Activated effector memory CD4-positive, alpha-beta T cell treated with Interleukin-2 at 50 U/mL for 16 hours (primary cell): Measurements from ENCODE around the gene SPATA6.
A peak's percentile ranks its signal among the peaks of the same experiment; 100 is the strongest.
"Not testable (repeated sequence)": the region's sequence is repeated elsewhere in the genome, so short reads cannot be mapped to it uniquely, and the experiment has no call there.

Experiments used
- DNase-seq: peaks from one replicate; pipeline ENCODE4 v3.0.0-alpha.2; 2020

SPATA6 gene

DNA sequence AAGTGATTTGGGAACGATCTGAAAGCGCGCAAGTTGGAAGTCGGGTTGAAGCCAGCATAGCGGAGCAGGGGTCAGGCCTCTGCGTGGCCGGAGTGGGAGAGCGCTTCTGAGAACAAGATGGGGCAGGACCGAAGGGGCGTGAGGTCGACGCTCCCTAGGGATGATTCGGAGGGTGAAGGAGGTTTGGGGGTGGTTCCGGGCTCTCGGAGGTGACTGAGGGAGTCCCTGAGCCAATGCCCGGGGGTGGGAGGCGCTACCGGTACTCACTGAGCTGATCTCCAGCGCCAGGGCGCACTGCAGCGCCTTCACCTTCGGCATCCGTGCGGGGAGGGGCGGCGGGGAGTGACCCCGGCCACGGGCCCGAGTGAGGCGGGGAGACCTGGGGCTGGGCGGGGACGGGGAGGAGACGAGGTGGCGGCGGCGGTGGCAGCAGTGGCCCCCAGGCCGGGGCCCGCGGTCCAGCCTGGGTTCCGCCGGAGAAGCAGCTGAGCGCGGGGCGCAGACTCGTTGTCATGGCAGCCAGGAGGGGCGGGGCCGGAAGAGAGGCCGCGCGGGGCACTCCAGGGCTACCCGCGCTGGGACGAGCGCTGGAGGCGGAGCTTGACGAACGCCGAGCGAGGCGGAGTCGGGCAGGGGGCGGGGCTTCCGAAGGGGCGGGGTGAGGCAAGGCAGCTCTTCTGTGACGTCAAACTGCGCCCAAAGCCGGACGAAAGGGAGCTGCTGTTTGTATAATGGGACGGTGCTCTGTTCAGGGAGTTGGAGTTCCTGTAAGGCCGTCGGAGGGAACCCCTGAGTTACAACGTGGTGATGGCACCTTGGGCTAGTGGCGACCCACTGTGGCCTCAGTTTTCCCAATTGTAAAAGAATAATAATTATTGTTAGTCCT is at the start of gene SPATA6:
SPATA6 (minus strand) TSS at position 514 of the 886 bp plus-strand sequence; CDS start at position 318, 196 bp downstream.
- peak; percentile 85 for DNase-seq

DNA sequence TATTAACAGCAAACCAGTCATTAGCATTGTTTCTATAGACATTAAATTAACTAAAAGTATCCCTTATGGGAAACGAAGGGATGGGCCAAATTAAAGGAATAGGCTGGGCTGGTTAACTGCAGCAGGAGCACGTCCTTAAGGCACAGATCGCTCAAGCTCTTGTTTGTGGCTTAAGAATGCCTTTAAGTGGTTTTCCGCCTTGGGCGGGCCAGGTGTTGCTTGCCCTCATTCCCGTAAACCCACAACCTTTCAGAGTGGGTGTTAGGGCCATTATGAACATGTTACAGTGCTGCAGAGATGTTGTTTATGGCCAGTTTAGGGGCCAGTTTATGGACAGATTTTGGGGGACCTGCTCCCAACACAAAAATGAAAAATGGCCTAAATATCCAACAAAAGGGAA is 47.9 kb upstream of the SPATA6 start:
- DNase-seq = not testable (repeated sequence)

DNA sequence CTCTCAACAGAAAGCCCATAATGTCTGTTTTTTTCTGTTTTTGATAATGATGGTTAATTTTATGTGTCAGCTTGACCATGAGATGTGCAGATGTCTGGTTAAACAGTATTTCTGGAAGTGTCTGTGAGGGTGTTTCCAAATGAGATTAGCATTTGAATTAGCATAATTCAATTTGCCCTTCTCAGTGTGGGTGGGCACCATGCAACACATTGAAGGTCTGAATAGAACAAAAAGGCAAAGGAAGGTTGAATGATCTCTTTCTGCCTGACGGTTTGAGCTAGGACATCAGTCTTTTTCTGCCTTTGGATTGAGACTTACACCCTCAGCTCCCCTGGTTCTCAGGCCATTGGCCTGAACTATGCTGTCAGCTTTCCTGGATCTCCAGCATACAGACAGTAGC is 34.9 kb upstream of the SPATA6 start:
- DNase-seq = no peak

DNA sequence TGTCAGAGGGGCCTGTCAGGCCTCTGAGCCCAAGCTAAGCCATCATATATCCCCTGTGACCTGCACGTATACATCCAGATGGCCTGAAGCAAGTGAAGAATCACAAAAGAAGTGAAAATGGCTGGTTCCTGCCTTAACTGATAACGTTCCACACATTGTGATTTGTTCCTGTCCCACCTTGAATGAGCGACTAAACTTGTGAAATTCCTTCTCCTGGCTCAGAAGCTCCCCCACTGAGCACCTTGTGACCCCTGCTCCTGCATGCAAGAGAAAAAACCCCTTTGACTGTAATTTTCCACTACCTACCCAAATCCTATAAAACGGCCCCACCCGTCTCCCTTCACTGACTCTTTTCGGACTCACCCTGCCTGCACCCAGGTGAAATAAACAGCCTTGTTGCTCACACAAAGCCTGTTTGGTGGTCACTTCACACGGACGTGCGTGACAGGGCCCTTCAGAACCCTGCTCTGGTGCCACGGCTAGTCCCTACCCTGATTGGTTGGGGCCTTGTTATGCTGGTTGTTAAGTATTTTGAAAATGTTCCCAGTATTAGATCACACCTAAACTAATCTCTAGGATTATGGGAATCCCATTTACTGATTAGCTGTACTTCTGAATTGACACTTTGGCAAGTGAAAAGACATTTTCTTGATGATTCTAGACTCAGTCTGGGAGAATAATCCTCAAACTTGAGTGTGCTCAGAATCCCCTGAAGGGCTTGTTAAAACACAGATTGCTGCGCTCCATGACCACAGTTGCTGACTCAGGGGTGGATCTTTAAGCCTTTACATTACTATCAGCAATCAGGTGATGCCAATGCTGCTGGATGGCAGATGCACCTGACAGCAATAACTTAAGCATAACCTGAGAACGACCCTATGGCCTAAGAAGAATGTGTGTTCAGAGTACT is 28.8 kb upstream of the SPATA6 start:
- DNase-seq = no peak

DNA sequence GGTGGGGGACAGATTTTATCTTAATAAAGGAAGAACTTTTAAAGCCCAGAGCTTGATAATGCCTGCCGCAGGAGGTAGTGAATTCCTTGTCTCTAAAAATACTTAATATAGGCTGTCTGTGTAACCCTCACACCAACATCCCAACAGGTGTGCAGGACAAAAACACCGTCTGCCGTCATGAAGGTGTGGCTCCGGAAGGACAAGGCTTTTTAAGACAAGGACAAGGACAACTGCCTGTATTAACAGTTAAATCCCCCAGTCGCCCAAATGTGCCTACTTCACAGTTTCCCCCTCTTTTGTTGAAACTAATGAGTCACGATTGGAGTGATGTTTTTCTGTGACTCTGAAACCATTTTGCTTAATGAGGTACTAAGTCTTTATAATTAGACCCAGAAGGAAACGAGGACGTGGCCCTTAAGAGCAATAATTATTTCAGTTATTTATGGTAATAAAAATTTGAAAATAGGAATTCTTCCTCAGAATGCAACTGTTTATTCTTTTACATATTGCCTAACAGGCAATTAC is 27.3 kb upstream of the SPATA6 start:
- no peak for DNase-seq

DNA sequence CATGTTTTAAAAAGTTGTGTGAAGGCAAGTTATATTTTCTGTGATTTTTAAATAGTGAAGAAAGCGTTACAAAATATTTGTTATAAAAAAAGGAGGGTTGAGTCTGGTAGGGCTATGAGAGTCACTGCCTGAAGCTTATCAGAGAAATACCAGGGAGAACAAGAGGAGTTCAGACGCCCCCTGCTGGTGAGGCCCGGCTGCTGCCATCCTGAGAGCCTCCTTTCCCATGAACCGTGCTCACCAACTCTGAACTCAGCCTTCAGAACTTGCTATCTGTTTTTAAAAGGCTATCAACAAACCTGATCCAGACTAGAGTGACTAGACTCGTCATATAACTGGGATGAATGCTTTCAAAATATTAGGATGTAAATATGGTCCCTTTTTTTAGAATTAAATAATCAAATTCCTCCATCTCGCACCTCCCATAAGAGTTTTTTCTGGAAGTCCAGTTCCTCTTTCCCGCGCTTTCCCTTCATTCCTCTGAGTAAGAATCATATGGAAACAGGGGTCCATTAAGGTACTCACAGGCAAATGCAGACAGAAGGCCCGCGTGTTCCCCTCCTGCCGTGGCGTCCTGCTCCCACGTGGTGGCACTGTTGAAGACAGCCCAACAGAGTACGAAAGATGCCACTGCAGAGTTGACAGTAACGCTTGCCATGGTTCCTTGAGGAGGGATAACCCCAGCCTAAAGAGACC is 26.2 kb upstream of the SPATA6 start:
- peak; percentile 22 for DNase-seq

DNA sequence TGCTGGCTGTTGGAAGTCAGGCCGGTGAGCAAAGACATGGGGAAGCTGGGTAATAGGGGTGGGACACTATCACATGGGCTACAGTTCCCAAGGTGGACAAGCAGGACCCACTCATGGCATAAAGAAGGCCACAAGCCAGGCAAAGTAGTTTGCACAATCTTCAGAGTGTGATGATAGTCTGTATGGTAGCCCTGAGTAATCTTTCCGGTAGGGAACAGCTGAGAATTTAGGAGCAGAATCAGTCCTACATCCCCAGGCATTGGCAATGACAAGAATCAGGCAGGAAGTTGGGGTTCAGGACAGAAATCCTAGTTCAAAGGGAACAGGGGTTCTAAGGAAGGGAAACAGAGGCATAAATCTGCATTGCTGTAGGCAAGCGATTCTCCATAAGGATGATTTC is 23.9 kb upstream of the SPATA6 start:
- no peak for DNase-seq

DNA sequence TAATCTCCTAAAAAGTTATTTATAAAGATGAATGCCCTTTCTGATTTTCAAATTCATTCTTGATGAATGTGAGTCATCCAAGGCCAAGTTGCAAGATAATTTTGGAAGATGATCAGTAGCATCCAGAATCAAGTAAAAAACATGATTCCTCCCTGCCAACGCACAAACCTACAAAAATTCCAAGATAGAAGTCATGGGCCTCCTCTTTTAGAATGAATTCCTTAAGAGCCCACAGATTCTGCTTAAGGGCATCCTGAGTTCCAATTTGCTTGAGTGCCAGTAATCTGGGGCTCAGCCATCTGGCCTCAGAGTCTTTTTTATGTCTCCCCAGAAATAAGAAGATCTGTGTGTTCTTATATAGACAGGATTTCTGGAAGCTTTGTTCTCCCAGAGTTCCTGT is 23.2 kb upstream of the SPATA6 start:
- no peak for DNase-seq

DNA sequence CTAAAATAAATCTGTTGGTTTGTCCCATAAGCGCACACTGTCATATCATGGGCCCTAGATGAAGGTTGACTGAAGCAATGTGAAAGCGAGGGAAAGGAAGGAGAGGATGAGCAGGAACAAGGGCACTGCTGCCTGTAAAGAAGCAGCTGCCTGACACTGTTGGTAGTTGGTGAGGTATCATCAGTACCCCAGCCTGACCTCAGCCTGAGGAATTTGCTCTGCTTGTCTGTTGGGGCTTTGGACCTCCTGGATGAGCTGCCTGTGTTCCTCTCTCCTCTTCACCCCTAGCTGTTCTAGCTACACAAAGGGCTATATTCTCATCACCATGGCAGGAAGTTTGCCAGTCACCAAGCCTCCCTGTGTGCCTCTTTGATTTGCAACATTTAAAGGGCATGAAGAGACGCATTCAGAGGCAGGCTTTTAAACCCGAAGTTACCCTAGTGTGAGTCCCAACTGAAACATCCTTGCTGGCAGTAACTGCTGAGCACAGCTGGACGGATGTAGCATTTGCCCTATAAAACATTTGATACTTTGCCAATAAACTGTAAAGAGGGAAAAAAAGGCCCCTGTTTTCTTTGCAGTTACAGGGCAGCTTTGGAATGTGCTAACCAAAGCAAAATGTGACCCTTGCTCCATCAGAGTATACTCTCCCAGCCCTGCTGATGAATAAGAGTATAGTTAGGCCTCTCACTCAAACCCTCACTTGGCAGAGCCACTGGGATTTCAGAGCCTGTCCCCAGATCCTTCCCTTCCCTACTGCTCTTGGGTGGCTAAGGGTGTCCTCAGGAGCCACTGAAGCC is 22.2 kb upstream of the SPATA6 start:
- DNase-seq = no peak

DNA sequence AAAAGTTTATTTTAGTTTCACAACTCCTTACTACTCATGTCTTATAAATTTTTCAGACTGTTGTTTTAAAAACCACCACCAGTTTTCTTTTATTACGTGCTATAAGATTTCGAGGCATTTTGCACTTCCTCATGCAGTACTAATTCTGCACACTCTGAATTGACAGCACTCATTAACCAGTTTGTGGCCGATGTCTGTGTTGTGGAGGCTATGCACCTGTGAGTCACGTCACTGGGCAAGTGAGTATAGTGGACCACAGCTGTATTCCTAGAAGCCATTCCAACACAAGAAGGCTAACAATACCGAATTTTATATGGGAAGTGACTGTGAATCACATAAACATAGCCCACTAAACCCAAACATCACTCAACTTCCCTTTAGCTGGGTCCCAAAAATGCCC is 21.0 kb upstream of the SPATA6 start:
- no peak for DNase-seq

DNA sequence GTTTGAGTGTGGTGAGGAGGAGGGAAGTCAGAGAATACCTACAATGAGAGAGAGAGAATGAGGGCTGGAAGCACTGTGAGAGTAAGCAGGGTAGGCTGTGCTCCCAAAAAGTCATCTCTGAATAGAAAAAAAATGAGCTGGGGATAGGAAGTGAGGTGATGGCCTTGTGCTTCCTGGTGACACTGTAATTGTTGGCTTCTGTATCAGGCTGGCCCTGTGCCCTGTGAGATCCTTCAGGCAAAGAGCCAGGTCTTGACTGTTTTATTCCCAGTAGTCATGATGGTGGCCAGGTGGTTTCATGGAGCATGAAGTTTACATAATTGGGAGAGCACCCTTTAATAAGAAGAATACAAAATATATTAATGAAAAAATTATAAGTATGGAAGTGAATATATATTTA is 20.4 kb upstream of the SPATA6 start:
- DNase-seq = no peak

DNA sequence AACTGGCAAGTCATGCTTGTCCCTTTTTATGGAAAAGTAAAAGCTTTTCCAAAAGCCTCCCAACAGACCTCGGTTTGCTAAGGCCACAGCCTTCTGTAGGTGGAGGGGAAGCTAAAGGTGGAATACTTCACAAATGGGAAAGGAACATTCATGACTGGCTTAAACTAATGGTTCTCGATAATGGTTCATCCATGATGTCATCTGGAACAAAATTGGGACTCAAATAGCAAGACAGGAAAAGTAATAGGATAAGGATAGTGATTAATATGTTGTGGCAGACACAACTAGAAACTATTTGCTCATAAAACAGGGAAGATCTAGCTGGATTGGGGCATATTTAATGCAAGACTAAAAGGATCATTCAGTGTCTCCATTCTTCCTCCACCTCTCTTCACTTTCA is 16.7 kb upstream of the SPATA6 start:
- DNase-seq = no peak

DNA sequence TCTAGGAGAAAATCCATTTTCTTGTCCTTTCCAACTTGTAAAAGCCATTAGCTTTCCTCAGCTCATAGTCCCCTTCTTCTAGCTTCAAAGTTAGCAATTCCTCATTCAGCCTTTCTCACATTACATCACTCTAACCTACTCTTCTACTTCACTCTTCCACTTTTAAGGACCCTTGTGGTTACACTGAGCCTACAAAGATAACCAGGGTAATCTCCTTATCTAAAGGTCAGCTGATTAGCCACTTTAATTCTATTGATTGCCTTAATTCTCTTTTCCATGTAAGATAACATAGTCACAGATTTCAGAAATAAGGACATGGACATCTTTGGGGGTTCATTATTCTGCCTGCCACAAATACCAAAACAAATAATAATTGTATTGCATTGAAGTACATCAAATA is 8.5 kb upstream of the SPATA6 start:
- DNase-seq = no peak

DNA sequence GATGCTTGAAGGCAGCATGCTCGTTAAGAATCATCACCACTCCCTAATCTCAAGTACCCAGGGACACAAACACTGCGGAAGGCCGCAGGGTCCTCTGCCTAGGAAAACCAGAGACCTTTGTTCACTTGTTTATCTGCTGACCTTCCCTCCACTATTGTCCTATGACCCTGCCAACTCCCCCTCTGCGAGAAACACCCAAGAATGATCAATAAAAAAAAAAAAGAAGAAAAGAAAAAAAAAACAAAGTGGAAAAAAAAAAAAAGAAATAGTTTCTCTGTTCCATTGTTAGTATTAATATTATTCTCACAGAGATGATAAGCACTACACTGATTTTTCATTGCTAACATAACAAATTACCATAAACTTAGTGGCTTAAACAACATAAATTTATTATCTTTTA is 8.0 kb upstream of the SPATA6 start:
- DNase-seq = not testable (repeated sequence)

DNA sequence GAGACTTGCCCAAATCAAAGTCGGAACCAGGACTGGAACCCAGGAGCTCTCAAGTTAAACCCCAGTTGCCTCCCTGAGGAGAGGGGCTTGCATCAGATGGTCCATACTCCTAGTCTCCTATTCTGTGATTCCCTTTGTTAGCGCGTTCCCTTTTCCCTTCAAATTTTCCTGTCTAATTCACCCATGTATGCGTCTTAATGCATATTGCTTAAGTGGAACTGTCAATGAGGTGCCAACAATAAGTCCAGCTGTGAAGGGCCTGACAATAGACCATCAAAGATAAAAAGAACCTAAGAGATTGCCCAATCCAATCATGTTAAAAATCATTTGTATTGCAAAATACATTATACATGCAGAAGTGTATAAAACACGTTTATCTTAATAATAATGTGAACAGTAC is 634 bp upstream of the SPATA6 start:
- DNase-seq = no peak

DNA sequence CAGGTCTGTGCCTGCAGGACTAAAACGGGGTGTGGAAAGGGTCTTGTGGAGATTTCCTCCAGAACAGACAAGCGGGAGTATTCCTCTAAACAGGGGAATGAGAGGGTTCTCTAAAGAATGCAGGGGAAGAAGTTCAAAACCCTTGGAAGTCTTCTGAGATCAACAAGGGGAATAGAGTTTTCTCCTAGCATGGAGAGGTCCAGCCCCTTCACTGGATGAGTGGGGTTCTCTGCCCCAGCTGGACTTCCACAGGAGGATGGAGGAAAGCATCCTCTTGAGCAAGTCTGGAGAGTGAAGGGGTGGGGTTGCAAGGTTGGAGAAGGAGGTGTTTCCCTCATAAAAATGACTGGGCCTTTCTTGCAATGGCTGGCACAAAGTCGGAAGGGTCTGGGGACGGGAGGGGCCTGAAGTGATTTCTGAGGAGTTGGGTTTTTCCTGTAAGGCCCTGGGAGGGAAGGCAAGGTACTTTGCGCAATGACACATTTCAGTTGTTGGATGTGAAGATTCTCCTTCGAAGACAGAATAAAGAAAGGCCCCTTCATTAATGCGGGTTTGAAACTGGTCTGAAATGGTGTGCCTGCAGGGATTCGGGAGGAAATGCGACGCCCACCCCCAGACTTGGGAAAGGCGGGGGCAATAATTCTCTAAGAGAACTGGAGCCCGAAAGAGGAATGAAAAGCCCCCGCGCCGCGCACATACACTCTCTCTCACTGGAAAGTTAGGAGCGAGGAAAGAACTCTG is 884 bp downstream of the SPATA6 start:
- no peak for DNase-seq

DNA sequence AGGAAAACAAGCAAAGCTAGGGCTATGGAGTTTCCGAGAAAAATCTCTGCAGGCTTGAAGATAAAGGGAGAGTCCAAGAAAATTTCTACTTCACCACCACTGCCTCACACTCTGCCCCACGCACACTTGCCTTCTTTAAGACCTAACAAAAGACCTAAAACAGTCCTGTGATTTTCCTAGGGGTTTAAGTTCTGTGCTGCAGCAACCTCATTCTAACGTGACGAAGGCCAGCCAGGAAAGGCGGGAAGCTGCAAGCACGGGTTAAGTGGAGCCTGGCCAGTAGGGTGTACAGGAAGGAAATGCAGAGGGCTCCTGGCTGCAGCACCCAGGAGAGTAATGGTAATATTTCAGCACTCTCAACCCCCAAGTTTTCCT is 1.5 kb downstream of the SPATA6 start:
- DNase-seq = no peak

DNA sequence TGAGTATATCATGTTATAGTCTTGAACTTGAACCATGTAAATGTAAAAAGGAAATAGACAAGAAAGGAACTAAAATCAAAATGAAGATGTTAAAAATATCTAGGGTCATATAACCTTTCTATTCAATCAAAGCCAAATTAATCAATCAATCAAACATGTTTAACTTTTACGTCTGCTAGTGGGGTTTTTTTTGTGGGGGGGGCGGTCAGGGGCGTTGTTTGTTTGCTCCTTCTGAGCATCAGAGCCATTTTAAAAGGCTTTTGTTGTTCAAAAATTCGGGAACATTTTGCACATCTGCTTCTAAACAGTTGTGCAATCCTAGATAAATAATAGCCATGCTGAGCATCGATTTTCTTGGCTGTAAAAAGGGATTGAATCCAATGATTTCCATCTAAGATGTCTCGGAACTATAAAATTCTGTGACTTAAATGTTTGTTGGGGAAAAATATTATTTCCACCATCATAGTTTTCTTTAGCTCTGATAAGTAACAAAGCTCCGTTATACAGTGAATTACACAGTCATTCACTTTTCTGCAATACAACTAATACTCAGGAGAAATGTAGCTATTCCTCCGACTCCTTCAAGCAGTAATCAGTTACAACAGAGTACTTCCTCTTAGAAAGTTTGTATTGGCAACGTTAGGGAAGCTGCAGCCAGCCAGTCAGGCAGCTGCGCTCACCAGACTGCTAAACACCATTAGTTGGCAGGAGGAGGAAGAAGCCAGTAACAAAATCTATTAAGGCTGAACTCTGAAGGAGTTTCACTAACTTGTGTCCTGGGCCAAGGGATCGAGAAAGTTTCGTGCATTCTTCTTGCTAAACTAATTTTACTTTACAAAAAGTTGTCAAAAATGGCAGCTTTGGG is 2.2 kb downstream of the SPATA6 start:
- DNase-seq = no peak

DNA sequence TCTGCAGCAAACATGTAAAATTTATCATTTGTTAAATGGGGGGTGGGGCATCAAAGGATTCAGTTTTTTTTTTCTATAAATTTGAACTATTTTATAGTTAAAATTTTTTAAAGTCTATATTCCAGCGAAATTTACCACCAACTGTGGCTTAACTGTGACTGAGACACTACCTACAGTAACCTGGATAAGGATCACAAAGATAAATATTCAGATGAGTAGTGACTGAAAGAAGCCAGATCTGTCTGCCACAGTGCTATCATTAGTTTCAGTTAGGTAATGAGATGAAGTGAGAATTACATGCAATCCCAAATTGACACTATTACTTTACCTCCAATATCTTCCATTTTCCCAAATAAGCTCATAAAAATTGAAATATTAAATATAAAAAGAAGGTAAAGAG is 5.4 kb downstream of the SPATA6 start:
- no peak for DNase-seq

DNA sequence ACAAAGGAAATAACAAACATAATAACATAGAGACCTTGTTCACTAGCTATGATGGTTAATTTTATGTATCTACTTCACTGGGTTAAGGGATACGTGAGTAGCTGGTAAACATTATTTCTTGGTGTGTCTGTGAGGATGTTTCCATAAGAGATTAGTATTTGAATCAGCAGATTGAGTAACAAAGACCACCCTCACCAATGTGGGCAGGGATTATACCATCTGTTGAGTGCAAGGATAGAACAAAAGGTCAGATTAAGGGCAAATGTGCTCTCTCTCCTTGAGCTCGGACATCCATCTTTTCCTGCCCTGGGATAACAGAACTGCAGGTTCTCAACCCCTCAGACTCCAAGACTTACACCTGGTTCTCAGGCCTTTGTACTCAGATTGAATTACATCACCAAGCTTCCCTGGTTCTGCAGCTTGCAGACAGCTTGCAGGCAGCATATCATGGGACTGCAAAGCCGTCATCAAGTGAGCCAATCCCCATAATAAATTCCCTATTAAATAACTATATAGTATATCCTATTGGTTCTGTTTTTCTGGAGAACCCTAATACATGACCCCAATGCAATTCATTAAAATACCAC is 9.2 kb downstream of the SPATA6 start:
- DNase-seq = no peak
